HepG2 (cell line): ENCODE results near the gene SGMS1. TPM values are rescaled to one million over a fixed set of nuclear protein-coding genes. Genes with fewer than 3 reads are reported as not detected.

Experiments used
- ATAC-seq: fragments of 200-7000 bp; cut with Tn5 transposase; 3 replicates; pipeline ENCODE4 v1.9.1; 2020; ENCODE audit warnings: mild to moderate bottlenecking, moderate library complexity
- BruUV-seq: library from RNA; stranded (reverse); fragments of 400-500 nt; replicated peaks from 2 replicates; lab custom pipeline; 2021; lab: Mats Ljungman, UMichigan
- CTCF ChIA-PET: fragments of 300-600 bp; formaldehyde crosslinking; extraction: SDS; loops from one replicate; lab custom pipeline; 2021; ENCODE audit warnings: low total read pairs, inconsistent platforms, low intra/inter-chr PET ratio; lab: Yijun Ruan, JAX
- POLR2A ChIA-PET: fragments of 350-600 bp; sonication (Branson Sonifier 250); formaldehyde crosslinking; loops from one replicate; lab custom pipeline; 2020; ENCODE audit warnings: antibody characterized with exemption, inconsistent platforms; lab: Yijun Ruan, JAX
- DNase-seq: peaks from one replicate; pipeline ENCODE4 v3.0.0-alpha.2; 2015; ENCODE audit warnings: low spot score
- FAIRE-seq: peaks from 3 replicates; lab custom pipeline; 2011; peaks lifted over from hg19 to GRCh38; lab: Jason Lieb, UNC
- H2AFZ ChIP-seq: one replicate; pipeline ENCODE4 v1.6.1; 2011; ENCODE audit warnings: low read length, inconsistent platforms
- H3K27ac ChIP-seq: fragments of 300-600 bp; 3 replicates; pipeline ENCODE4 v1.8.0; 2011; ENCODE audit warnings: mixed run types, mild to moderate bottlenecking, mixed read lengths, low read length, inconsistent platforms; ENCODE audit not compliant: insufficient read depth; ENCODE audit errors: extremely low read length
- H3K27me3 ChIP-seq, 2 experiments: fragments of 200-600 bp in 1 of 2; 2 replicates in 1 of 2; 3 replicates in 1 of 2; pipeline versions ENCODE4 v1.6.0 to v1.8.0; 2011; ENCODE audit warnings: low read length in 2 of 2, mild to moderate bottlenecking in 2 of 2, moderate library complexity in 2 of 2, inconsistent platforms in 1 of 2; ENCODE audit not compliant: insufficient read depth in 2 of 2, control insufficient read depth in 1 of 2
- H3K36me3 ChIP-seq, 2 experiments: fragments of 200-600 bp in 1 of 2; replicated peaks in 1 of 2; 2 replicates in 1 of 2; 3 replicates in 1 of 2; pipeline versions ENCODE4 v1.5.1 to v1.8.0; 2011; ENCODE audit warnings: low read length in 2 of 2, inconsistent platforms in 1 of 2; ENCODE audit not compliant: insufficient read depth in 2 of 2, control insufficient read depth in 1 of 2
- H3K4me1 ChIP-seq: 2 replicates; pipeline ENCODE4 v1.5.1; 2012; ENCODE audit warnings: low read length, inconsistent platforms; ENCODE audit not compliant: insufficient read depth
- H3K4me2 ChIP-seq: 2 replicates; pipeline ENCODE4 v1.6.0; 2011; ENCODE audit warnings: low read depth, low read length, inconsistent platforms
- H3K4me3 ChIP-seq, 3 experiments: fragments of 200-600 bp in 1 of 3; sonication (generic), shearing (Covaris generic) in 1 of 3; replicated peaks in 1 of 3; 2 replicates each; pipeline ENCODE4 v1.5.1; 2011 to 2016; ENCODE audit warnings: low read length in 3 of 3, inconsistent platforms in 2 of 3, low read depth in 2 of 3, mild to moderate bottlenecking in 2 of 3, control low read depth in 1 of 3, mixed read lengths in 1 of 3; ENCODE audit not compliant: insufficient read depth in 1 of 3
- H3K79me2 ChIP-seq: one replicate; pipeline ENCODE4 v1.6.1; 2011; ENCODE audit warnings: low read length, inconsistent platforms; ENCODE audit not compliant: insufficient read depth
- H3K9ac ChIP-seq: 2 replicates; pipeline ENCODE4 v1.6.0; 2011; ENCODE audit warnings: mild to moderate bottlenecking, low read depth, low read length, inconsistent platforms; ENCODE audit not compliant: insufficient read depth
- H3K9me3 ChIP-seq: 2 replicates; pipeline ENCODE4 v1.5.1; 2012; ENCODE audit warnings: mild to moderate bottlenecking, low read length
- H4K20me1 ChIP-seq: 2 replicates; pipeline ENCODE4 v1.6.0; 2011; ENCODE audit warnings: inconsistent platforms, mild to moderate bottlenecking, low read length, moderate library complexity; ENCODE audit not compliant: insufficient read depth
- HES4 ChIP-seq: sonication (generic); formaldehyde crosslinking; IDR thresholded peaks from 2 replicates; pipeline ENCODE4 v1.9.0; 2021; ENCODE audit warnings: mild to moderate bottlenecking, missing genetic modification reagents, borderline replicate concordance
- HMGA1 ChIP-seq: sonication (generic); formaldehyde crosslinking; conservative IDR thresholded peaks from 2 replicates; pipeline ENCODE4 v1.4.0; 2020; ENCODE audit warnings: missing genetic modification reagents
- MAFF ChIP-seq: IDR thresholded peaks from 2 replicates; pipeline ENCODE4 v1.6.1; 2011; ENCODE audit warnings: low read depth, low read length, improper control_type of control experiment
- MED13 ChIP-seq: sonication (generic); formaldehyde crosslinking; IDR thresholded peaks from 2 replicates; pipeline ENCODE4 v1.5.0; 2020; ENCODE audit warnings: missing genetic modification reagents
- RAD21 ChIP-seq: fragments of 450-650 bp; formaldehyde crosslinking; IDR thresholded peaks from 2 replicates; pipeline ENCODE4 v1.5.0; 2020; ENCODE audit warnings: mild to moderate bottlenecking
- SOX6 ChIP-seq, 2 experiments: fragments of 450-650 bp in 1 of 2; sonication (generic) in 1 of 2; formaldehyde crosslinking in 1 of 2; IDR thresholded peaks; 2 replicates each; pipeline versions ENCODE4 v1.4.0 to v1.6.1; 2017 to 2020; ENCODE audit warnings: antibody characterized with exemption in 1 of 2, mild to moderate bottlenecking in 1 of 2, missing genetic modification reagents in 1 of 2
- TERF1 ChIP-seq: sonication (generic); formaldehyde crosslinking; IDR thresholded peaks from 2 replicates; pipeline ENCODE4 v1.8.0; 2022; ENCODE audit warnings: mild to moderate bottlenecking, missing genetic modification reagents, moderate library complexity
- ZBTB2 ChIP-seq: sonication (generic); formaldehyde crosslinking; IDR thresholded peaks from 2 replicates; pipeline ENCODE4 v1.8.0; 2022; ENCODE audit warnings: low read depth, missing genetic modification reagents
- ZNF264 ChIP-seq: sonication (generic); formaldehyde crosslinking; IDR thresholded peaks from 2 replicates; pipeline ENCODE4 v1.4.0; 2020; ENCODE audit warnings: missing genetic modification reagents
- ZNF766 ChIP-seq: sonication (generic); formaldehyde crosslinking; IDR thresholded peaks from 2 replicates; pipeline ENCODE4 v1.5.0; 2020; ENCODE audit warnings: missing genetic modification reagents, borderline replicate concordance
- WGBS: methylation state at CpG from one replicate; pipeline ENCODE4 v1.1.6; 2017; ENCODE audit warnings: low lambda C conversion rate; 5-methylcytosine and 5-hydroxymethylcytosine counted together
- in situ Hi-C: cut with HindIII; loops from 2 replicates; pipeline ENCODE4 v1.10.0; 2017; ENCODE audit warnings: low pct_unique_long_range_greater_than_20kb; ENCODE audit not compliant: extremely low pct_ligation_motif_present
- intact Hi-C: fragments of 100-400 bp; cut with micrococcal nuclease; formaldehyde crosslinking; loops from one replicate; pipeline ENCODE4 v1.10.0; 2022; ENCODE audit not compliant: unreplicated experiment
- polyA plus RNA-seq, 8 experiments: library from polyadenylated mRNA; depleted of rRNA in 3 of 8; stranded (reverse) in 7 of 8; unstranded in 1 of 8; fragments of >200 nt; fragmentation: Illumina TruSeq in 4 of 8; extraction: Trizol in 4 of 8; gene quantifications; 2 replicates each; pipeline versions ENCODE4 v1.2.1 to v1.2.3, GENCODE V29; 2011 to 2016; ENCODE audit warnings: low read depth in 4 of 8, missing spikeins in 1 of 8, mixed read lengths in 1 of 8; ENCODE audit not compliant: insufficient read depth in 1 of 8
- total RNA-seq, 5 experiments: library from RNA; depleted of rRNA; stranded (reverse); fragments of >200 nt; fragmentation: Illumina TruSeq; extraction: Trizol; gene quantifications; 2 replicates each; pipeline ENCODE4 v1.2.3, GENCODE V29; 2016; ENCODE audit warnings: low read depth in 1 of 5
- TF ChIP-seq, protein P1 (sequence below): IDR thresholded peaks from 2 replicates; pipeline ENCODE4 v1.6.1; 2012; ENCODE audit warnings: inconsistent platforms

Gene SGMS1
- total and polyA plus RNA-seq, 2 of the 13 experiments (the other 11 are each of a cell fraction or from before 2014, with no cell fraction given) = 6.5 to 15.1 TPM

DNA sequence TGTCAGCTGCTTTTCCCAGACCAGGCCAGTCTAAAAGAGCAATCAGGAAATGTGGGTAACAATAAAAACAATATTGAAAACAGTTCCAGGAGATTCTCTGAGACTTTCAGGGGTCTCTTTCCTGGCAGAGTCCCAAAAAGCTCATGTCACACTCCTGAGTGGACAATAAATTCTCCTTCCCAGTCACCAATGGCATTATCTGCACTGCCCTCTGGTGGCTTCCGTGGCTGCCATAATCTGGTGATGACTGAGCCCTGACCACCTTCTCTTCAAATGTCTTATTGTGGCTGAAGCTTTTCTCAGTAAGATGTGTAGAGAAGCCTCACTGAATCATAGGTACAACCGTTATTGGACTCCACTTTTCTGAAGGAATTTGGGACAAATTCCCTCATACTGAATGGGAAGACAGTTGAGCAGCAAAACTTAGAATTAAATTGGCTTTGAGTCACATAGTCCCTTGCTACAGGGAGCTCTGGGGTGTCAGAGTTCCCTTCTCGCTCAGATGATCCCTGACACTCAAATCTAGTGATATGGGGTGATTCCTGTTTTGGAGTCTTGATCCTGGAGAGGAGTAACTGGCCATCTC is 348.0 kb downstream of the SGMS1 start (continued):
- 0 out of 2 replicates have a peak, but pooled peaks have one; percentile 24 for TF ChIP-seq ZNF264 (CRISPR knock-in tag)
- TF ChIP-seq HMGA1 (CRISPR knock-in tag) = no peak
- 0 out of 2 replicates have a peak, but pooled peaks have one; percentile 32 for TF ChIP-seq ZNF766 (CRISPR knock-in tag)
- TF ChIP-seq, protein P1, sequence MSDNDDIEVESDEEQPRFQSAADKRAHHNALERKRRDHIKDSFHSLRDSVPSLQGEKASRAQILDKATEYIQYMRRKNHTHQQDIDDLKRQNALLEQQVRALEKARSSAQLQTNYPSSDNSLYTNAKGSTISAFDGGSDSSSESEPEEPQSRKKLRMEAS = no peak
- TF ChIP-seq MAFF = 0 out of 2 replicates have a peak, but pooled peaks have one; percentile 14
- no peak for TF ChIP-seq ZBTB2 (CRISPR knock-in tag)
- no peak for TF ChIP-seq SOX6 (IDR thresholded peaks at IDR 0.05)
- peak; percentile 13; the same call in 1 of the 2 replicates for TF ChIP-seq SOX6 (CRISPR knock-in tag; IDR thresholded peaks at IDR 0.05)
- peak; percentile 68 for TF ChIP-seq RAD21 (CRISPR knock-in tag)

DNA sequence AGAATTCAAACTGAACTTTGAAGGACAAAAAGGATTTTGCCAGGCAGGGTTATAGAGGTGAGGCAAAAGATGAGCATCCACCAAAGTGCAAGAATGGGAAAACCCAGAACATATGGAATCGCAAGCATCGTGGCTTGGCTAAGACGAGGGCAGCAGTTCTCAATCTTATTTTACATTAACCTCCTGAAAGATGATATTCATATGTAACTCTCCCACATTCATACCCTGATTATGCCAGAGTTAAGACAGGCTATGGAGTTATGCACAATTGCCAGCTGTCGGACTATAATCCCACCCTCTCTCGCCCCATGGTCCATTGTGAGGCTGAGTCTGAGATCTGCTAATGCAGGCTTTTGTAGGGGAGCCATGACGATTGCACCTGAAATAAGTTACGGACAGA is 351.2 kb downstream of the SGMS1 start:
- Histone ChIP-seq H3K27ac (no peak overlapping the region), H3K4me1 (no peaks in the 10 kb centered on the region), H3K9ac (no peak overlapping the region), H3K4me2 (no peak overlapping the region), H3K79me2 (no peaks in the 10 kb centered on the region), H3K36me3 (no peaks in the 10 kb centered on the region), H3K4me3 (no peak overlapping the region), H2AFZ (no peak overlapping the region), H4K20me1 (no peaks in the 10 kb centered on the region), H3K27me3 (no peaks in the 10 kb centered on the region; a peak in 1 of 5 replicates), H3K9me3 (no peaks in the 10 kb centered on the region)
- ATAC-seq (no peak), FAIRE-seq (no peak), DNase-seq (no peak)
- TF ChIP-seq TERF1 (no peak), MED13 (CRISPR knock-in tag) (no peak), HES4 (CRISPR knock-in tag) (no peak)
- 81% methylated on average over 7 of the region's 7 CpGs for whole genome bisulfite sequencing
- CTCF ChIA-PET = no interaction called here
- BruUV-seq = no TSS peak
- intact Hi-C loops (no loop called here), in situ Hi-C loops (no loop called here)
- POLR2A ChIA-PET = no interaction called here
